GM12875 (cell line): ENCODE results near the gene DNAH9.

Source experiments
- H3K4me3 ChIP-seq: one replicate; pipeline ENCODE4 v1.5.1; 2011; ENCODE audit warnings: low read depth, low read length, control low read depth
- TF ChIP-seq, protein P1 (sequence below): IDR thresholded peaks from 2 replicates; pipeline ENCODE4 v1.5.1; 2011; ENCODE audit warnings: low read depth, mild to moderate bottlenecking, control low read depth, inconsistent platforms, low read length, moderate library complexity, borderline replicate concordance; ENCODE audit not compliant: insufficient read depth

DNAH9 gene

DNA sequence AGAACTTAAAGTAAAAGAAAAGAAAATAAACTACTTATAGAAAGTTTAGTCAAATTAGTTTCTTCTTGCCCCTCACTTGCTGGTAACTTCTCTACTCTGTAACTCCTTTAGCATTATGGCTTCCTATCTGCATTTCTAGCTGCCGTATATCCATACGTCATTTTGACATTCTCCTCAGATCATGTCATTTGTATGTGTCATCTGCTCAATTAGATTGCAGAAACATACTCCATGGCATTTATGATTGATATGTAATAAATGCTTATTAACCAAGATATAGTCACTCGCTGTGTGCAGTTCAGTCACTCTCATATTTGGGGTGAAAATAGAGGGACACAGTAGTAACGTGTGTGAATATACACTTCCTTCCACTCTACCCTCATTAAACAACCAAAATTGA, 295.6 kb downstream of the DNAH9 start:
- H3K4me3 ChIP-seq = no peak overlapping the region
- TF ChIP-seq, protein P1, sequence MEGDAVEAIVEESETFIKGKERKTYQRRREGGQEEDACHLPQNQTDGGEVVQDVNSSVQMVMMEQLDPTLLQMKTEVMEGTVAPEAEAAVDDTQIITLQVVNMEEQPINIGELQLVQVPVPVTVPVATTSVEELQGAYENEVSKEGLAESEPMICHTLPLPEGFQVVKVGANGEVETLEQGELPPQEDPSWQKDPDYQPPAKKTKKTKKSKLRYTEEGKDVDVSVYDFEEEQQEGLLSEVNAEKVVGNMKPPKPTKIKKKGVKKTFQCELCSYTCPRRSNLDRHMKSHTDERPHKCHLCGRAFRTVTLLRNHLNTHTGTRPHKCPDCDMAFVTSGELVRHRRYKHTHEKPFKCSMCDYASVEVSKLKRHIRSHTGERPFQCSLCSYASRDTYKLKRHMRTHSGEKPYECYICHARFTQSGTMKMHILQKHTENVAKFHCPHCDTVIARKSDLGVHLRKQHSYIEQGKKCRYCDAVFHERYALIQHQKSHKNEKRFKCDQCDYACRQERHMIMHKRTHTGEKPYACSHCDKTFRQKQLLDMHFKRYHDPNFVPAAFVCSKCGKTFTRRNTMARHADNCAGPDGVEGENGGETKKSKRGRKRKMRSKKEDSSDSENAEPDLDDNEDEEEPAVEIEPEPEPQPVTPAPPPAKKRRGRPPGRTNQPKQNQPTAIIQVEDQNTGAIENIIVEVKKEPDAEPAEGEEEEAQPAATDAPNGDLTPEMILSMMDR = no peak

DNA sequence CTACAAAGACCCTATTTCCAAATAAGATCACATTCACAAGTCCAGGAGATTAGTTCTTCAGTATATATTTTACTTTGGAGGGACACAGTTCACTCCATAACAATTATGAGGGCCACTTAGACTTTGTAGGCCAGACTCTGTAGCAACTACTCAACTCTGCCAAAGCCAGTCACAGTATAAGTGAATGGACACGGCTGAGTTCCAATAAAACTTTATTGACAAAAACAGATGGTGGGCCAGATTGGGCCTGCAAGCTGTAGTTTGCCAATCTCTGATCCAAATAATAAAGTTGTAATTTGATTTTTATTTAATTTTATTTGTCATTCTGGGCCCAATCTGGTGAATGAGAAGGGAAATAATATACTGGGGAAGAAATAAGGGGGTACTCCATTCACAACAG, 297.9 kb downstream of the DNAH9 start:
- H3K4me3 ChIP-seq = no peak overlapping the region
- TF ChIP-seq, protein P1 = no peak

DNA sequence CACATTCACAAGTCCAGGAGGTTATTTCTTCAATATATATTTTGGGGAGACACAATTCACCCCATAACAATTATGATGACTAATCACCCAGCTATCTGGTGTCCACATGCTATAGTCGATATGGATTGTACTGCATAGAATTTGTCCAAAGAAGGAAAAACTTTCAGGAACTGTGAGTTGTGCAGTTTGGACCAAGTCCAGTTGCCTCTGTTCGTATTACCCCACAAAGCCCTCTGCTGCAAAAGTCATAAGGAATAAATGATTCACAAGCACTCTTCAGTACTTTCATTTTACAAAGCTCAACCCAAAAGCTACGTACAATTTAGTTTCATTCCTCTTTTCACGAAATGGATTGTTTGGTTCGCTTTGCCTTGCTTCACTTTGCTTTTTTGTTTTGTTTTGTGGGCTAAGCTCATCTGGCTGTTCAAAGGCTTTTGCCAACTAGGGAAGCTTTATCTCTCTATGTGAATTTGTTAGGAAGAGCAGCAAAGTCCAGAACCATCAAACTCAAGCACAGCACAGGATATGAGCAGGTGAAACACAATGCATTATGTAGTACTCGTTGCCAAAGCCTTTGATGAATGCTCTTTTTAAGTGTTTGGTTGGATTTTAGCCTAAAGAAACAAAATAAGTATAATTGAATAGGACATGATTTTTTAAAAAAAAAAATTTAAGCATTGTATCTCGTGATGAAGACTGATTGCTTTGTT, 300.4 kb downstream of the DNAH9 start:
- TF ChIP-seq, protein P1 = no peak
- H3K4me3 ChIP-seq = no peak overlapping the region

DNA sequence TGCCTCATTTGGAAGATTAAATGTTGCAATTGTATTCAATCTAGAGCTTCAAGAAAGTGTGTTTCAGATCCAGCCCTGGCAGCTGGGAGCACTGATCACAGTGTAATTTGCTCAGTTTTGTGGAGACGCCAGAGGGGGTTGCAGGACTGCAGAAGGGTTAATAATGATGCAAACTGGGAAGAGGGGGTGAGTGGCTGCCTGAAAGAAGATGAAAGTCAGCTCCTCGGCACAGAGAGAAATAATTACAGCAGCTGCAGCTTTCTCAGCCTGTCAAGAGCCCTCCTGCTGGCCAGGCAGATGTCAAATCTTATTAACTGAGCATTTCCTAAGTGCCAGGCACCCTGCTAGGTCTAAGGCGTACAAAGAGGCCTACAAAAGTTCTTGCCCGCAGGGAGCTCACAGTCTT, 301.3 kb downstream of the DNAH9 start:
- no peak overlapping the region for H3K4me3 ChIP-seq
- TF ChIP-seq, protein P1 = no peak

DNA sequence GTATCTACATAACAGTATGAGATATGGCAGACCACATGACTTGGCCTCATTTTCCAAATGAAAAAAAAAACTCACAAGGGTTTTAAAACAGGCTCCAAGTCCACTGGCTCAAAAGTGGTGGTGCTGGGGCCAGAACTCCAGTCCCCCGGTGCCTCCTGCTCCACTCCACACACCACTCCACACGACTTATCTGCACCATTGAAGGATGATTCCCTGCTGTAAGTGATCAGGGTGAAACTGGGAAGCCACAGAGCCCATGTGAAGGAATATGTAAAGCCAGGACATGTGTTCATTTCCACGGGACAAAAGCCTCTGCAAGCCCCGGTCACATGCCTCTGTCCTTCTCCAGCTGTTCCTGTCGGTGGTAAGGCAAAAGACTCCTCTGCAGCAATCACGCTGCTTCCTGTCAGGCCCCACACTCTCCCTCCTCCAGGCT, 301.8 kb downstream of the DNAH9 start:
- TF ChIP-seq, protein P1 = no peak
- no peak overlapping the region for H3K4me3 ChIP-seq

DNA sequence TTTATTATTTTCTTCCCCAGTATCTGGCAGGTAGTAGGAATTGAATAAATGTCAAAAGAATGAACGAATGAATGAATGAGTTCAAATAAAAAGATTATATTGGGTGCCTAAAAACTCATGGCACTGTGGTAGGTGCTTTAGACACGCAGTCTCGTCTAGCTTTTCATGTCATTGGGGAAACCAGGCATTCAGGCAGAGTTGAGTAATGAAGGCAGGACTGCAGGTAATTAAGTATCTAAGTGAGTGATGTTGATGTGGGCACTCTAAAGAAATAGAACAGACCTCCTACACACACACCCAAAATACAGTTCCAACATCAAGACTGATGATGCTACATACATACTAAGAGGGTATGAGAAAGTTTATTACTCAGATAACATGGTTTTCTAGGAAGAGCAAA, 302.4 kb downstream of the DNAH9 start:
- no peak overlapping the region for H3K4me3 ChIP-seq
- TF ChIP-seq, protein P1 = no peak

DNA sequence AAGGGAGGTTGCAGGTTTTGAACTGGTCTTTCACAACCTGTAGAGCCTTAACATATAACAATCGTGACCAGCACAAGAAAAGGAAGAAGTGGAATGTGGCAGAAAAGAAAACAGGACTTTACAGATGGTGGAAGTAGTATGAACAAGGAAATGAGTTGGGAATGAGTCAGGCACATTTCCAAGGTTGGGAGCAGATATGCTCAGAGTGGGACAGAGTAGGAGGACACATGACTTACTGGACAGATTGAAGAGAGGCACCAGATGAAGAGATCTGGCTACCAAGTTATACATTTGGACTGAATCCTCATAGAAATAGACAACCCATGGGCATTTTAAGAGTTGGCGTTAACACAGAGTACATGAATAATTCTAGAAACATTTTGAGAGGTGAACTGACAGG, 303.7 kb downstream of the DNAH9 start:
- no peak overlapping the region for H3K4me3 ChIP-seq
- TF ChIP-seq, protein P1 = no peak
